ENCODE results near the gene STXBP1.
"Not testable (repeated sequence)": the region's sequence is repeated elsewhere in the genome, so short reads cannot be mapped to it uniquely, and the experiment has no call there.

The STXBP1 gene

GRCh38 chr9:127578627-127578951, 33.5 kb upstream of the STXBP1 start:
- DNase-seq: no peak

- DNase-seq: no peak
Observed at GRCh38 chr9:127578952-127579853, 32.9 kb upstream of the STXBP1 start.

GRCh38 chr9:127580366-127580765, 31.7 kb upstream of the STXBP1 start:
- no peak for DNase-seq

- DNase-seq: no peak
Observed at GRCh38 chr9:127580879-127581475, 31.1 kb upstream of the STXBP1 start.

- DNase-seq: not testable (repeated sequence)
Observed at GRCh38 chr9:127584474-127584805, 27.6 kb upstream of the STXBP1 start.

- DNase-seq: no peak
Observed at GRCh38 chr9:127585161-127585819, 26.8 kb upstream of the STXBP1 start.

- DNase-seq: no peak
Observed at GRCh38 chr9:127586096-127586495, 26.0 kb upstream of the STXBP1 start.

- DNase-seq: peak; percentile 49
Observed at GRCh38 chr9:127586537-127586936, 25.5 kb upstream of the STXBP1 start.

- DNase-seq: no peak
Observed at GRCh38 chr9:127587966-127588365, 24.1 kb upstream of the STXBP1 start.

GRCh38 chr9:127588740-127589506, 23.2 kb upstream of the STXBP1 start:
- no peak for DNase-seq

- DNase-seq: no peak
Observed at GRCh38 chr9:127589955-127590370, 22.1 kb upstream of the STXBP1 start.

- no peak for DNase-seq
Observed at GRCh38 chr9:127595611-127596010, 16.5 kb upstream of the STXBP1 start.

GRCh38 chr9:127598839-127599549, 13.1 kb upstream of the STXBP1 start:
- no peak for DNase-seq

GRCh38 chr9:127599550-127599891, 12.6 kb upstream of the STXBP1 start:
- no peak for DNase-seq

- no peak for DNase-seq
Observed at GRCh38 chr9:127603226-127603625, 8.9 kb upstream of the STXBP1 start.

- DNase-seq: no peak
Observed at GRCh38 chr9:127606043-127606442, 6.0 kb upstream of the STXBP1 start.

- peak; percentile 70 for DNase-seq
Observed at GRCh38 chr9:127608104-127608966, 3.7 kb upstream of the STXBP1 start.

GRCh38 chr9:127611603-127611898, 526 bp upstream of the STXBP1 start:
- no peak for DNase-seq

GRCh38 chr9:127612939-127613582, 984 bp downstream of the STXBP1 start:
- peak; percentile 21 for DNase-seq

GRCh38 chr9:127613583-127613954, 1.5 kb downstream of the STXBP1 start:
- DNase-seq: no peak

- DNase-seq: no peak
Observed at GRCh38 chr9:127614961-127615360, 2.9 kb downstream of the STXBP1 start.
